GM23248 (cell line): Measurements from ENCODE around the gene RSF1.

ENCODE experiments used
- EZH2 ChIP-seq: fragments of 200-600 bp; sonication (generic); IDR thresholded peaks from 2 replicates; pipeline ENCODE4 v1.6.1; 2018; ENCODE audit warnings: antibody characterized with exemption, mild to moderate bottlenecking; ENCODE audit not compliant: insufficient read depth, poor library complexity, severe bottlenecking
- EZH2phosphoT487 ChIP-seq: fragments of 200-600 bp; sonication (generic); IDR thresholded peaks from 2 replicates; pipeline ENCODE4 v1.6.1; 2018; ENCODE audit warnings: antibody characterized with exemption, moderate library complexity, mild to moderate bottlenecking, low read depth; ENCODE audit not compliant: insufficient read depth

DNA sequence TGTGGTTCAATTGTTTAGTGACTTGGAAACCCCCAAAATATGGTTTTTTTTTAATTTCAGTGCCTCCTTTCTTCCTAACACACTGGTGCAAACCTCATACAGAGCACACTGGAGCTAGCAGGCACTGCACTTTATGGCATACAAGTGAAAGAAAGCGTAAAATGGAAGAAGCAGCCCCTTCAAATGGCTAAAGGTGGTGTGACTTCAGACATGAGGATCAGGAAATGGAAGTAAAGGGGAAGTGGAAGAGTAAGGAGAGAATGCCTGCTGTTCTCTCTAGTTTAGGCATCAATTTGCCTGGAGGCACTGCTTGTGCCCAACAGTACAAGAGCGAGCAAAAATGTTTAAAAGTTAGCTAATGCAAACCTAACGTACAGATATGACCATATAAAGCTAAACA, 5.7 kb downstream of the RSF1 start:
- TF ChIP-seq EZH2 = no peak
- no peak for TF ChIP-seq EZH2phosphoT487
